Nephron progenitor cell (in vitro differentiated cells): Measurements from ENCODE around the gene ZNF226.

Source experiments
- DNase-seq: peaks from one replicate; pipeline ENCODE4 v3.0.0; 2021
- H3K27ac Mint-ChIP-seq: 2 replicates; pipeline ENCODE4 v1.8.0; 2021; ENCODE audit warnings: mild to moderate bottlenecking, moderate library complexity, mixed read lengths
- H3K27me3 Mint-ChIP-seq: 2 replicates; pipeline ENCODE4 v1.8.0; 2021; ENCODE audit warnings: mild to moderate bottlenecking, low read depth, mixed read lengths; ENCODE audit not compliant: poor library complexity
- H3K36me3 Mint-ChIP-seq: 2 replicates; pipeline ENCODE4 v1.8.0; 2021; ENCODE audit warnings: low read depth, mixed read lengths
- H3K4me1 Mint-ChIP-seq: 2 replicates; pipeline ENCODE4 v1.8.0; 2021; ENCODE audit warnings: mixed read lengths
- H3K4me3 Mint-ChIP-seq: 2 replicates; pipeline ENCODE4 v1.8.0; 2021; ENCODE audit warnings: mild to moderate bottlenecking, moderate library complexity, mixed read lengths
- H3K9me3 Mint-ChIP-seq: 2 replicates; pipeline ENCODE4 v1.8.0; 2021; ENCODE audit warnings: mild to moderate bottlenecking, moderate library complexity, mixed read lengths
- CTCF ChIP-seq: fragments of 200-600 bp; sonication (generic); IDR thresholded peaks from 2 replicates; pipeline ENCODE4 v1.5.0; 2021; ENCODE audit warnings: antibody characterized with exemption

Gene ZNF226

DNA sequence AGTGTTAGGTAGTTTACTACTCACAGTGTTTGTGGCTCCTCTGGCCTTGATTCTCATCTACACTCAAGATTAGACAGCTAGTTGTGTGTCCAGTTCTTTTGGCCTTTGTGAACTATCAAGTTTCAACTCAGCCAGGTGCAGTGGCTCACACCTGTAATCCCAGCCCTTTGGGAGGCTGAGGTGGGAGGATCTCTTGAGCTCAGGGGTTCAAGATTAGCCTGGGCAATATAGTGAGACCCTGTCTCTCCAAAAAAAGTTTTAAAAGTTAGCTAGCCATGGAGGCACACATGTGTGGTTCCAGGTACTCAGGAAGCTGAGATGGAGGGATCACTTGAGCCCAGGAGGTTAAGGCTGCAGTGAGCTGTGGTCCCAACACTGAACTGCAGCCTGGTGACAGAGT lies 16.1 kb downstream of the ZNF226 start:
- Mint-ChIP-seq H3K4me3 (no peak overlapping the region), H3K27me3 (peaks cover 17% of the 10 kb centered on the region), H3K36me3 (peaks cover 26% of the 10 kb centered on the region), H3K9me3 (peaks cover 70% of the 10 kb centered on the region), H3K27ac (no peak overlapping the region), H3K4me1 (no peaks in the 10 kb centered on the region)
- TF ChIP-seq CTCF = no peak
- DNase-seq = no peak

- H3K4me3 Mint-ChIP-seq = no peak overlapping the region
- H3K27ac Mint-ChIP-seq = no peak overlapping the region
- H3K9me3 Mint-ChIP-seq = peaks cover 63% of the 10 kb centered on the region
- no peak for TF ChIP-seq CTCF
- no peaks in the 10 kb centered on the region for H3K4me1 Mint-ChIP-seq
- H3K27me3 Mint-ChIP-seq = peaks cover 25% of the 10 kb centered on the region
- H3K36me3 Mint-ChIP-seq = peaks cover 14% of the 10 kb centered on the region
- no peak for DNase-seq
These were observed 17.2 kb downstream of the ZNF226 start for GRCh38 chr19:44182145-44182544.

- Mint-ChIP-seq H3K36me3 (no peaks in the 10 kb centered on the region), H3K27me3 (peaks cover 23% of the 10 kb centered on the region), H3K27ac (no peak overlapping the region), H3K4me1 (no peaks in the 10 kb centered on the region), H3K4me3 (no peak overlapping the region), H3K9me3 (peaks cover 37% of the 10 kb centered on the region)
- TF ChIP-seq CTCF = no peak
- DNase-seq = no peak
These were observed 25.1 kb downstream of the ZNF226 start for GRCh38 chr19:44190020-44190419.

DNA sequence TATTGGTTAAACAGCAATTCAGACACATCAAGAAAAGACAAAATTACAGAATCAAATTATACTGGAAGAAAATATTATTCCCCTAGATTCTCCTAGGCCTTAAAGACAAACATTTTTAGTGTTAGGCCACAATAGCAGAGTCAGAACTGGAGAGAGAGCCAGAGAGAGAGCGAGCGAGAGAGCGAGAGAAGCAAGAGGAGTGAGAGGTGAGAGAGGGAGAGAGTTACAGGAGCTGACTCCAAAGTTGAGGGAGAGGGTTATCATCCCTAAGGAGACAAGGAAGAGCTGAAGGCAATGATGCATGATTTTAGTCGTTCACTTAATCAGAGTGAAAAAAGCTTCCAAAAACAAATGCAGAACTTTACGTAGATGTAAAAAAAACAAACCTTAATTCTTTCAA lies 27.2 kb downstream of the ZNF226 start:
- Mint-ChIP-seq H3K27ac (no peak overlapping the region), H3K36me3 (no peaks in the 10 kb centered on the region), H3K4me1 (no peaks in the 10 kb centered on the region), H3K27me3 (peaks cover 13% of the 10 kb centered on the region), H3K9me3 (peaks cover 27% of the 10 kb centered on the region), H3K4me3 (no peak overlapping the region)
- no peak for DNase-seq
- no peak for TF ChIP-seq CTCF

DNA sequence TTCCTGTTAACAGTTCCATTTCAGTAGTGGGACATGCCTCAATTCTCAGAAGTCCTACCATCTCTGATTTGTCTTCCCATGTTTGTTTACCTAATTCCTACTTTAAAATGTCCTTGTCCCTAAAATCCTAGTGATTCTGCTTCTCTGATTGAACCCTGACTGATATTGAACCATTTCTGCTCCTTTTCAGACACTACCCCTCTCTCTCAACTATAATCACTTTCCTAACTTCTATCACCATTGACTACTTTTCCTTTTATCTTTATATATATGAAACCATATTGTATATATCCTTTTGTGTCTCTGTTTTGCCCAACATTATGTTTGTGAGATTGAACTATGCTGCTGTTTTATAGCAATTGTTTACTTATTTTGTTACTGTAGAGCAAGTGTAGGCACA lies 31.9 kb downstream of the ZNF226 start:
- Mint-ChIP-seq H3K36me3 (no peaks in the 10 kb centered on the region), H3K9me3 (peaks cover 8% of the 10 kb centered on the region), H3K4me3 (no peak overlapping the region), H3K27me3 (peaks cover 10% of the 10 kb centered on the region), H3K4me1 (no peaks in the 10 kb centered on the region), H3K27ac (no peak overlapping the region)
- TF ChIP-seq CTCF = no peak
- DNase-seq = no peak

DNA sequence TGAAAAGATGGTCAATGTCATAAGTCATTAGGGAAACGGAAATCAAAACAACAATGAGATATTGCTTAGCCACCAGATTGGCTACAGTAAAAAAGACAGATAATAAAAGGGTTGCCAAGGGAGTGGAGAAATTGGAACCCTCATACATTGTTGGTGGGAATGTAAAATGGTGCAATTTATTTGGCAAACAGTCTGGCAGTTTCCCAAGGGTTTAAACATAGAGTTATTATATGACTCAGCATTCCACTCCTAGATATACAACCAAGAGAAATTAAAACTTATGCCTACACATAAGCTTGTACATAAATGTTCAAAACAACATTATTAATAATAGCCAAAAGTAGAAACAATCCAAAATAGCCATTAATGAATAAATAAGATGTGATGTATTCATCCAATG lies 37.6 kb downstream of the ZNF226 start:
- Mint-ChIP-seq H3K4me3 (no peak overlapping the region), H3K9me3 (peaks cover 47% of the 10 kb centered on the region), H3K4me1 (peaks cover 5% of the 10 kb centered on the region), H3K27ac (no peak overlapping the region), H3K27me3 (peaks cover 27% of the 10 kb centered on the region), H3K36me3 (peaks cover 5% of the 10 kb centered on the region)
- no peak for TF ChIP-seq CTCF
- no peak for DNase-seq
